EH (cell line): ENCODE results near the gene ZNF486.
"Not testable (repeated sequence)": the region's sequence is repeated elsewhere in the genome, so short reads cannot be mapped to it uniquely, and the experiment has no call there.

Experiments used
- DNase-seq: peaks from one replicate; pipeline ENCODE4 v3.0.0-alpha.2; 2015; ENCODE audit warnings: low read depth

The ZNF486 gene

GRCh38 chr19:20167020-20167644, at the start of gene ZNF486:
Gene ZNF486 (plus strand): TSS chr19:20167214. CDS start chr19:20167331, 117 bp downstream.
- peak; percentile 97 for DNase-seq

GRCh38 chr19:20118064-20118839, 48.8 kb upstream of the ZNF486 start:
- DNase-seq, result not testable (repeated sequence)

- DNase-seq, result no peak
Observed at GRCh38 chr19:20124879-20125278, 42.1 kb upstream of the ZNF486 start.

GRCh38 chr19:20132933-20133332, 34.1 kb upstream of the ZNF486 start:
- DNase-seq, result not testable (repeated sequence)

- not testable (repeated sequence) for DNase-seq
Observed at GRCh38 chr19:20137714-20138113, 29.3 kb upstream of the ZNF486 start.

- DNase-seq, result no peak
Observed at GRCh38 chr19:20151617-20152145, 15.3 kb upstream of the ZNF486 start.

DNA sequence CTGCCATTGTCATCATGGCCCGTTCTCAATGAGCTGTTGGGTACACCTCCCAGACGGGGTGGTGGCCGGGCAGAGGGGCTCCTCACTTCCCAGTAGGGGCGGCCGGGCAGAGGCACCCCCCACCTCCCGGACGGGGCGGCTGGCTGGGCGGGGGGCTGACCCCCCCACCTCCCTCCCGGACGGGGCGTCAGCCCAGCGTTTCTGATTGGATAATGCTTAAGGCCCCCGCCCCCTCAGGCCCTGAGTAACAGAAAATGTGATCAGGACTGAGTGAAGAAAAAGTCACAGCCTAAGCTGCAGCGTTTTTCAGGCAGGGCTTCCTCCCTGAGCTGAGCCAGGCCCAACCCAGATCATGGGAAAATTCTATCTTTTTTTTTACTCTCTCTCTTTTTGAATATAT, 14.5 kb upstream of the ZNF486 start:
- not testable (repeated sequence) for DNase-seq

DNA sequence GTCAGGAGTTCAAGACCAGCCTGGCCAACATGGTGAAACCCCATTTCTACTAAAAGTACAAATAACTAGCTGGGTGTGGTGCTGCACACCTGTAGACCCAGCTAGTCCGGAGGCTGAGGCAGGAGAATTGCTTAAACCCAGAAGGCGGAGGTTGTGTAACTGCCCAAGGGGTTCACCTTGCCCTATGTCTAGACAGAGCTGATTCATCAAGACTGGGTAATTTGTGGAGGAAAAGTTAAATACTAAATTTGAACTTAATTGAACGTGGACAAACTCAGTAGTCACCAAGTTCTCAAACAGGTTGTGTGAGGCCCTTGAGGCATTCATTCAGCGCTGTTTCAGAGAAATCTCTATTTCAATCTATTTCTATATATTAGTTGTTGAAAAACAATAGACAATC, 13.7 kb upstream of the ZNF486 start:
- DNase-seq, result no peak

GRCh38 chr19:20154636-20155035, 12.4 kb upstream of the ZNF486 start:
- no peak for DNase-seq

- DNase-seq, result no peak
Observed at GRCh38 chr19:20162821-20163220, 4.2 kb upstream of the ZNF486 start.

DNA sequence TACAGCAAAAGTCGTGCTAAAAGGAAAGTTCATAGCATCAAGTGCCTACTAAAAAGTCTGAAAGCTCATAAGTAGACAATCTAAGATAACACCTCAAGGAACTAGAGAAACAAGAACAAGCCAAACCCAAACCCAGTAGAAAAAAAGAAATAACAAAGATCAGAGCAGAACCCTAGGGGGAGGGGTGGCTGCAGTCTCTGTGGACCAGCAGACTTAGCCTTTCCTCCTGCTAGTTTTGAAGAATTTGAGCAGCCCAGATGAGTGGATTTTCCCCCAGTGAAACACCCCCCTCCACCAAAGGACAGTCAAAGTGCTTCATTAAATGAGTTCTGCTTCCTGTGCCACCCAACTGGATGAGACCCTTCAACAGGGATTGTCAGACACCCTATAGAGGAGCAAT, 2.6 kb upstream of the ZNF486 start:
- no peak for DNase-seq

GRCh38 chr19:20165971-20166592, 932 bp upstream of the ZNF486 start:
- DNase-seq, result no peak

DNA sequence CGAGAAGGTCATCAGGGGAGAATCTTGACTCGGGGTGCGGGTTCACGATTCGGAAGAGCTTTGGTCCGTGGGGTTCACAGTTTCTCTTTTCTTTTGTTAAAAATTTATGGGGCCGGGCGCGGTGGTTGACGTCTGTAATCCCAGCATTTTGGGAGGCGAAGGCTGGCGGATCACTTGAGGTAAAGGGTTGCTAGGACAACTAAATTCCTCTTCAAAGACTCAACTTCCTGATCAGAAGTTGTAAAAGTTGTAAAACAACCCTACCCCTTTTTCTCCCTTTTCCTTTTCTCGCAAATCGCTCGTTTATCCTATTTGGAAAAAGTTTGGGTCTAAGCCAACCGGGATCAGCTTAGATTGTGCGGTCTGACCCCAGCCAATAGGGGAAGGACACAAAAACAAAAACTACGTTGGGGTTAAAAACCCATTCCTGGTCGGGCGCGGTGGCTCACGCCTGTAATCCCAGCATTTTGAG, 673 bp downstream of the ZNF486 start:
- peak; percentile 78 for DNase-seq

DNA sequence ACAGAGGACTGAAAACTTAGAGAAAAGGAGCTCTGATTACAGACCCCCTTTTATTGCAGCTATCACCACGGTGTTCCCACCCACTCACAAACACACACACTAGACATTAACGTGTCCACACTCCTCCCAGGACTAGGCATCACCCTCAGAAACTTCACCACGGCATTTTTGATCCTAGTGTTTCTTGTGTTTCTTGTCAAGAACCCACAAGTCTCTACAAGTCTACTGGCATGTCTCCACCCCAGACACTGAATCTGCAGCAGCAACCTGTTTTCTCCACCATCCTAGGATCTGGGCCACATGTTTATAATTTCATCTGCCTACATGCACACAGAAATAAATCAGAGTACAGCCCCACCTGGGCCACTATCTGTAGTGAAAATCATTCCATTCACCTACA, 4.3 kb downstream of the ZNF486 start:
- no peak for DNase-seq

GRCh38 chr19:20175848-20176247, 8.8 kb downstream of the ZNF486 start:
- DNase-seq, result not testable (repeated sequence)

DNA sequence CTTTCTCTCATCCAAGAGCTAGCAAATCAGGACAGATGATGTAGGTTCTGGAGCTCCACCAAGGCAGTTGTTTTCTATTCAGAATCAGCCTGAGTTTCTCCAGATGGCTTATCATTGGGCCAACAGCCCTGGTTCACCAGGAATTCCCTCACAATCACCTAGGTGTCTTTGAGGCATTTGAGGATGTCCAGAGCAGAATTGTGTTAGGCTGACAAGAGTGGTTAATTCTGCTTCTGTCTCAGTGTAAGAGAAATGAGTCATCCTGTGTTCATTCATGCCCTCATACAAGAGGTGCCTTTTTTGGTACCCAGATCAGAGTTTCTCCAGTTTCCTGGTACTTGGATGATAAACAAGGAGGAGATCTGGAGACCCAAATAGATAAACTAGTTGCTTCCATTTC, 12.9 kb downstream of the ZNF486 start:
- DNase-seq, result not testable (repeated sequence)

- no peak for DNase-seq
Observed at GRCh38 chr19:20182222-20182785, 15.3 kb downstream of the ZNF486 start.

- no peak for DNase-seq
Observed at GRCh38 chr19:20186174-20186573, 19.2 kb downstream of the ZNF486 start.

- no peak for DNase-seq
Observed at GRCh38 chr19:20197747-20198146, 30.7 kb downstream of the ZNF486 start.

- DNase-seq, result no peak
Observed at GRCh38 chr19:20209051-20209450, 42.0 kb downstream of the ZNF486 start.

- DNase-seq, result not testable (repeated sequence)
Observed at GRCh38 chr19:20214366-20214765, 47.4 kb downstream of the ZNF486 start.

DNA sequence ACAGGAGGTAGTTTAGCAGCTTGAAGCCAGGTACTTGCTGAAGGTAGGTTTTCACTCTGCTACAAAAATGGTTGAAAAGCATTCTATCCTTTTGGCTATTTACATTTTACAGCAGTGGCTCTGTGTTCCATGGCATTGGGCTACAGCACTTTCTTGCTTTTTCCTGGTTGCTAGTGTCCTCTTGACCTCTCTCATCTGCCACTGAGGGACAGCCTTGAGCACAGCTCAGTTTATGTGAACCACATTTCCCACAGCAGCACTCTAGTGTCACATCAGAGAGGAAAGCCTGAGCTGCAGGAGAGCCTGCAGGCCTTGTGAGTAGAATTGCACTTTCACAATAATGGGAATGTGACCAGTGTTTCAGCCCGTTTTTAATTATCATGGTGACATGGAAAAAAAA, 54.6 kb downstream of the ZNF486 start:
- not testable (repeated sequence) for DNase-seq
